ENCODE results near the gene ARL6IP4. TPM values are rescaled to one million over a fixed set of nuclear protein-coding genes. Genes with fewer than 3 reads are reported as not detected.

The ARL6IP4 gene
- total RNA-seq, 4 donors from 2014 or later: 87.5 to 149 (median 114) TPM

GRCh38 chr12:123003257-123003656 lies 22.8 kb downstream of the ARL6IP4 start:
- no peaks in the 10 kb centered on the region for H3K4me1 ChIP-seq
- DNase-seq (ENCODE audit: low spot score in 2 of 2): no peak
- no peak overlapping the region for H3K4me3 ChIP-seq
- TF ChIP-seq POLR2AphosphoS5 (IDR thresholded peaks at IDR 0.05): no peak
- TF ChIP-seq POLR2A (IDR thresholded peaks at IDR 0.05): no peak
- no peak for TF ChIP-seq EP300 (IDR thresholded peaks at IDR 0.05)
- TF ChIP-seq CTCF (IDR thresholded peaks at IDR 0.05): no peak
- H3K27me3 ChIP-seq: no peaks in the 10 kb centered on the region
- H3K36me3 ChIP-seq: peaks cover 37% of the 10 kb centered on the region
- H3K27ac ChIP-seq: no peak overlapping the region
- no peaks in the 10 kb centered on the region for H3K9me3 ChIP-seq
- 88% methylated on average over 6 of the region's 6 CpGs for WGBS

DNA sequence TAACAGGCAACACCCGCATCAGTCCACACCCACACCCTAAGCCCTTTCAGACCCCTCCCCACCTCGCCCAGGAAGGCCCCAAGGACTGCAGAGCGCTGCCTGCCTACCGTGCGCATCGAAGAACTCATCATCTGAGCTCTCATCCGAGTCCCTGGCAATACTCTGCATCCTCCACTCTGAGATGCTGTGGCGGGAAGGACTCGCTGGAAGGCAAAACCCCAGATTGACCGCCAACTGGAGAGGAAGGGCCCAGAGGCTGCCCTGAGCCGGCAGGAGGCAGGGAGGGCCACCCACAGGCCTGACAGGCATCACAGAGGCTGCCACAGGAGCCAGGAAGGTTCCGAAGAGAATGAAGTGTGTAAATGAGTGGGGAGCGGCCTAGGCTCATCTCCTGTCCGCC lies 23.8 kb downstream of the ARL6IP4 start:
- peaks cover 41% of the 10 kb centered on the region for H3K36me3 ChIP-seq
- no peaks in the 10 kb centered on the region for H3K9me3 ChIP-seq
- TF ChIP-seq POLR2A (IDR thresholded peaks at IDR 0.05): no peak
- no peak for TF ChIP-seq CTCF (IDR thresholded peaks at IDR 0.05)
- TF ChIP-seq POLR2AphosphoS5 (IDR thresholded peaks at IDR 0.05): no peak
- no peak for TF ChIP-seq EP300 (IDR thresholded peaks at IDR 0.05)
- no peak for DNase-seq (ENCODE audit: low spot score in 2 of 2)
- H3K4me1 ChIP-seq: no peaks in the 10 kb centered on the region
- H3K4me3 ChIP-seq: no peak overlapping the region
- WGBS: 81% methylated on average over 14 of the region's 14 CpGs
- H3K27me3 ChIP-seq: no peaks in the 10 kb centered on the region
- H3K27ac ChIP-seq: no peak overlapping the region

DNA sequence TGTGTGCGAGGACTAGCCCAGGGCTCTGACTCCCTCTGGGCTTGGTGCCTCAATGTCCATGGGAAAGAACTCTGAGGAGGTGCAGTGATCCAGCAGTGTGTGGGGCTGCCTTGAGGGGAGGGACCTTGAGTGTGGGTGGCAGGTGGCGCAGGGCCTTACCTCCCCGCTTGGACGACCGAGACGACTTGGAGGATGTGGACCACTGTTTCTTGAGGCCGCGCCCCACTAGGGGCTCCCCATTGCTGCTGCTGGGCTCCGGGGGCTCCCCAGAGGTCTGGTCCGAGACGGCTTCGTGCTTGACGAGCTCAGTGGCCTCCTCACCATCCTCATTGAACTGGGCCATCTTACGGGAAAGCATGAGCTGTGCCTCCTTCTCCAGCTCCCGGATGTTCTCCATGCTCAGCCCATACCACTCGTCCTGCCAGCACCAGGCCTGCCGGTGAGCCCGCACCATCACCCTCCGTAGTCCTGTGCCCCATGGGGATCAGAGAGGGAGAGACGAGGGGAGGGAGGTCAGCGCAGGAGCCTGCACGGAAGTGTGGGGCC lies 24.7 kb downstream of the ARL6IP4 start:
- H3K9me3 ChIP-seq: no peaks in the 10 kb centered on the region
- H3K36me3 ChIP-seq: peaks cover 41% of the 10 kb centered on the region
- H3K4me3 ChIP-seq: no peak overlapping the region
- H3K4me1 ChIP-seq: no peaks in the 10 kb centered on the region
- DNase-seq (ENCODE audit: low spot score in 2 of 2): no peak
- no peak overlapping the region for H3K27ac ChIP-seq
- TF ChIP-seq CTCF (IDR thresholded peaks at IDR 0.05) (no peak), EP300 (IDR thresholded peaks at IDR 0.05) (no peak), POLR2A (IDR thresholded peaks at IDR 0.05) (no peak), POLR2AphosphoS5 (IDR thresholded peaks at IDR 0.05) (no peak)
- no peaks in the 10 kb centered on the region for H3K27me3 ChIP-seq
- 93% methylated on average over 14 of the region's 22 CpGs for WGBS

DNA sequence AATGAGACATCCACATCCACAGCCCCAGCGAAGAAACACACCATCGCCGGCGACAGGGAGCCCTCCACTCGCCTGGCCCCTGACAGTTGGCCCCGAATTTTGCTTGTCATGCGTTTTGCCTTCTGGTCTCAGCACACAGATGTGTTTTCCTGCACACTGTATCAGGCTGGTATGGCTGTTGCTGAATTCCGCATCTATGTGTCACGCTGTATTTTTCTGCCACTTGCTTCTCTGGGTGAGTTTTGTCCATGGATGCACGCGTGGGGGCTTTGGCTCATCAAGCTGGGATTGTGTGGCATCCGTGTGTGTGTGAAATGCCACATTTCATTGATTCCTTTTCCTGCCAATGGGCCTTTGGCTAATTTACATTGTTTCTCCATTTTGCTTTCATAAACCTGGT lies 26.5 kb downstream of the ARL6IP4 start:
- no peak for DNase-seq (ENCODE audit: low spot score in 2 of 2)
- 85% methylated on average over 12 of the region's 12 CpGs for WGBS
- Histone ChIP-seq H3K4me1 (no peaks in the 10 kb centered on the region), H3K36me3 (peaks cover 31% of the 10 kb centered on the region), H3K27ac (no peak overlapping the region), H3K27me3 (no peaks in the 10 kb centered on the region), H3K4me3 (no peak overlapping the region), H3K9me3 (no peaks in the 10 kb centered on the region)
- no peak for TF ChIP-seq CTCF (IDR thresholded peaks at IDR 0.05)
- no peak for TF ChIP-seq POLR2A (IDR thresholded peaks at IDR 0.05)
- no peak for TF ChIP-seq POLR2AphosphoS5 (IDR thresholded peaks at IDR 0.05)
- TF ChIP-seq EP300 (IDR thresholded peaks at IDR 0.05): no peak

DNA sequence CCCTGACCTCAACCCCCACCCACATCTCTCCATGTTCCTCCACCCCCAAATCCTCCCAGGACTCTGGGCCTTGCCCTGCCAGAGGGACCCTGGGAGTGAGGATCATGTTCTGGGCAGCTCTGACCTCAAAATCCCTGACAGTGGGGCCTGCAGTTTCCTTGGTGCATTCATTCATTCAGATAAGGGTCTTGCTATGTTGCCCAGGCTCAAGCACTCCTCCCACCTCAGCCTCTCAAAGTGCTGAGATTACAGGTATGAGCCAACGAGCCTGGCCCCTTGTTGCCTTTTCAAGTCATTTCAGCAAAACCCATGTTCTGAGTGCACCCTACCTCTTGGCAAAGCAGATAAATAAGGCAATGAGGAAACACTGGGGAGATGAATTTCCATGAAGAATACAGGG lies 29.6 kb downstream of the ARL6IP4 start:
- TF ChIP-seq EP300 (IDR thresholded peaks at IDR 0.05) (no peak), CTCF (IDR thresholded peaks at IDR 0.05) (no peak), POLR2AphosphoS5 (IDR thresholded peaks at IDR 0.05) (no peak)
- Histone ChIP-seq H3K27me3 (no peaks in the 10 kb centered on the region), H3K27ac (no peak overlapping the region), H3K9me3 (no peaks in the 10 kb centered on the region), H3K36me3 (peaks cover 25% of the 10 kb centered on the region), H3K4me3 (no peak overlapping the region), H3K4me1 (no peaks in the 10 kb centered on the region)
- WGBS: 100% methylated on average over 1 of the region's 1 CpG
- no peak for DNase-seq (ENCODE audit: low spot score in 2 of 2)

Measured in suprapubic skin (tissue), 4 donors.